ENCODE measurements around the gene DENND1B.

- no peak for TF ChIP-seq CTCF (IDR thresholded peaks at IDR 0.05; ENCODE audit: control extremely low read depth in 1 of 3, insufficient read depth in 1 of 3, low read depth in 1 of 3, low read length in 3 of 3)
- TF ChIP-seq EZH2 (IDR thresholded peaks at IDR 0.05; ENCODE audit: low read depth, low read length, severe bottlenecking) = no peak
These were observed 142.6 kb downstream of the DENND1B start for GRCh38 chr1:197632651-197633050.

All from H1 (cell line).